Stimulated activated effector memory CD8-positive, alpha-beta T cell treated with anti-CD3 and anti-CD28 coated beads, Interleukin-12 subunit alpha, Interleukin-12 subunit beta, amount 100 ng/mL, for 72 hours (primary cell): ENCODE results near the gene MAP3K20.
"Not testable (repeated sequence)": the region's sequence is repeated elsewhere in the genome, so short reads cannot be mapped to it uniquely, and the experiment has no call there.

ENCODE experiments used
- ATAC-seq: fragments of 150-1000 bp; cut with Tn5 transposase; 2 replicates; pipeline ENCODE4 v1.10.0; 2021
- DNase-seq, 2 donors: peaks; one replicate each; pipeline ENCODE4 v3.0.0; 2021 to 2022; ENCODE audit warnings: low spot score in 2 of 2
- H3K27ac Mint-ChIP-seq: one replicate; pipeline ENCODE4 v1.8.0; 2022; ENCODE audit warnings: mild to moderate bottlenecking, mixed read lengths
- H3K36me3 Mint-ChIP-seq: one replicate; pipeline ENCODE4 v1.8.0; 2022; ENCODE audit warnings: mild to moderate bottlenecking, mixed read lengths
- H3K4me1 Mint-ChIP-seq: one replicate; pipeline ENCODE4 v1.8.0; 2022; ENCODE audit warnings: mixed read lengths
- H3K4me3 Mint-ChIP-seq: one replicate; pipeline ENCODE4 v1.8.0; 2022; ENCODE audit warnings: mild to moderate bottlenecking, mixed read lengths
- H3K9me3 Mint-ChIP-seq: one replicate; pipeline ENCODE4 v1.8.0; 2022; ENCODE audit warnings: mixed read lengths

MAP3K20 gene

GRCh38 chr2:173149491-173149890, 73.8 kb downstream of the MAP3K20 start:
- Mint-ChIP-seq H3K36me3 (peaks cover 5% of the 10 kb centered on the region), H3K27ac (peak overlapping the region; percentile 43), H3K9me3 (peaks cover 3% of the 10 kb centered on the region), H3K4me3 (peak overlapping the region; percentile 30), H3K4me1 (peaks cover 61% of the 10 kb centered on the region)
- ATAC-seq (peak; percentile 82), DNase-seq (peak; percentile 43 to 73)

DNA sequence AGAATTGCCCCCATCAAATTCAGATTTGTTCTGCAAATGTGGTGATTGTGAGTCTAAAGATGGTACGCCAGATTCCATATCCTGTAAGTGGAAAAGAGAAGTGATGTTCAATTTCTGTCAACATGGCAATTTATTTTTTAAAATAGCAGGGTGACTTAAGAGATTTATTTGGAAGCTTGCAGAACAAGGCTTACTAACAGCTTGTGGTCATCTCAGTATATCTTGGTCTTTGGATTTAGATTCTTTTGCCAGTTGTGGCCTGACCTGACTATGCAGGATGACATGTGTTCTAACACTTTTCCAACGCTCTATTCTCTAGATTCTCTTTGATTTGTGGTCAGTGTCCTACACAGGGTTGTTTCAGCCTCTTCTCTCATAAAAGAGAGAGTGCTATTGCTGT, 74.4 kb downstream of the MAP3K20 start:
- Mint-ChIP-seq H3K4me3 (peak overlapping the region; percentile 30), H3K4me1 (peaks cover 60% of the 10 kb centered on the region), H3K36me3 (peaks cover 5% of the 10 kb centered on the region), H3K9me3 (peaks cover 3% of the 10 kb centered on the region), H3K27ac (peak overlapping the region; percentile 43)
- no peak for ATAC-seq
- DNase-seq = no peak

DNA sequence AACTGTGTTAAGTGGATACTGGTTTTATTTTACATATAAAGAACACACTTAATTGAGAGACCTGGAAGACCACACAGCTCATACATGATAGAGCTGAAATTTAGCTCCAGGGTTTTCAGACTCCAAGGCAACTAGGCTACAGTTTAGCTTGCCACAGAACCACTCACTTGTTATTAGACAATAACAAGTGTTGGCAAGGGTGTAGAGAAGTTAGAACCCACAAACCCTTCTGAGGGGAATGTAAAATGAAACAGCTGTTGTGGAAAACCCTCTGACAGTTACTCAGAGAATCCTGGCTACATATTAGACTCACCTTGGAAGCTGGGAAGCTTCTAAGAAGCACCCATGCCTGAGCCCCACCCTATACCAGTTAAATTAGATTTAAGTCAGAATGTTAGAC, 75.3 kb downstream of the MAP3K20 start:
- Mint-ChIP-seq H3K36me3 (peaks cover 5% of the 10 kb centered on the region), H3K9me3 (peaks cover 3% of the 10 kb centered on the region), H3K27ac (no peak overlapping the region), H3K4me3 (no peak overlapping the region), H3K4me1 (peaks cover 54% of the 10 kb centered on the region)
- ATAC-seq (no peak), DNase-seq (no peak)

DNA sequence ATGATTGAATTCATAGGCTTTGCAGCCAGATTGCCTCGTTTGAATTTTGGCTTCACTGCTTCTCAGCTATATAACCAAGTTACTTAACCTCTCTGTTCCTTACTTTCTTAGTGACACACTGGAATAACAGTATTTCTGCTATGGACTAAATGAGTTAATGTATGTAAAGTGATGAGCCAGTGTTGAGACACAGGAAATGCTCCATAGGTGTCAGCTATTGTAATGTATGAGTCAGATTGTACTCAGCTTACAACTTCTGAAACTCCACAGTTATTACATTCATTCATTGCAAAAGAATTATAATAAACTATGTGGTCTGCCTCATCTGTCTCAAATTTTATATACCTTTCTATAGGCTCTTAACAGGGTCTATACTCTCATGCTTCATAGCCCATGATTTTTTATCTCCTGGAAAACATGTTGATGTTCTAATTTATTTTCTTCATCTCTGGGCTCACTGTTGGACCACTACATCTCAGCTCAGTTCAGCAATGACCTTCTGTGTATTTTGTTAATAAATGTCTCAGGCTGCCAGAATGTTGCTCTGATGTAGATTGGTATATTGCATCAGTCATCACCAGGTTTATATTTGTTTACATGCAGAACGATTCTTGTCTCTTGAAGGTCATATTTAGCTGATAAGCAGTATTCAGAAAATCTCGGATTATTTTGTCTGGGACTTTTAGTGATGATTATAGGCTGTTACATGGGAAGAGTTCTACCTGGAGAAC, 76.2 kb downstream of the MAP3K20 start:
- peak; percentile 95 for ATAC-seq
- H3K36me3 Mint-ChIP-seq = peaks cover 5% of the 10 kb centered on the region
- H3K9me3 Mint-ChIP-seq = peaks cover 3% of the 10 kb centered on the region
- H3K4me3 Mint-ChIP-seq = no peak overlapping the region
- peaks cover 47% of the 10 kb centered on the region for H3K4me1 Mint-ChIP-seq
- no peak overlapping the region for H3K27ac Mint-ChIP-seq
- DNase-seq = no peak

DNA sequence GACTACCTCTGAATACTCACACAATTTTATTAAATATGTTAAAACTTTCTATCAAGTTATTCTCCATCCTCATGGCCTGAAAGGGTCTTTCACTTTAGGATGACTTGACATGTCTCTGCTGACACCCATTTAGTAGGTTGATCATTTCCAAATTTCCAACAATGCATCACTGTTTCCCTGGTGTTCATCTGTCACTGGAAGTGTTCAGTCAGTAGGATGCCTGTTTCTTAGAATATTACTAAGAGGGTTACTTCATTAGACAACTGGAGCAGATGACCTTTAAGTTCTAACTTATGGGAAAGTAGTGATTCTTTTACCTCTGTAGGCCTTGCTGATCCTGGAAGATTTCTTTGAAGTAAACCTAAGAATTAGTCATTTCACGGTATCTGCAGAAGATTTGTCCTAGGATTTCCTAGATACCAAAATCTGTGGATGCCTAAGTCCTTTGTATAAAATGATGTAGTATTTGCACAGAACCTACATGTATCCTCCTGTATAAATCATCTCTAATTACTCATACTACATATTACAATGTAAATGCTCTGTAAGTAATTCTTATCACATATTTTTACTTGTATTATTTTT, 77.7 kb downstream of the MAP3K20 start:
- no peak overlapping the region for H3K4me3 Mint-ChIP-seq
- peaks cover 36% of the 10 kb centered on the region for H3K4me1 Mint-ChIP-seq
- no peak for DNase-seq
- ATAC-seq = no peak
- peaks cover 5% of the 10 kb centered on the region for H3K36me3 Mint-ChIP-seq
- peaks cover 3% of the 10 kb centered on the region for H3K9me3 Mint-ChIP-seq
- no peak overlapping the region for H3K27ac Mint-ChIP-seq

- H3K36me3 Mint-ChIP-seq = no peaks in the 10 kb centered on the region
- no peak for DNase-seq
- no peak overlapping the region for H3K27ac Mint-ChIP-seq
- no peaks in the 10 kb centered on the region for H3K4me1 Mint-ChIP-seq
- ATAC-seq = no peak
- H3K4me3 Mint-ChIP-seq = no peak overlapping the region
- H3K9me3 Mint-ChIP-seq = no peaks in the 10 kb centered on the region
Observed at GRCh38 chr2:173157676-173158293, 82.1 kb downstream of the MAP3K20 start.

DNA sequence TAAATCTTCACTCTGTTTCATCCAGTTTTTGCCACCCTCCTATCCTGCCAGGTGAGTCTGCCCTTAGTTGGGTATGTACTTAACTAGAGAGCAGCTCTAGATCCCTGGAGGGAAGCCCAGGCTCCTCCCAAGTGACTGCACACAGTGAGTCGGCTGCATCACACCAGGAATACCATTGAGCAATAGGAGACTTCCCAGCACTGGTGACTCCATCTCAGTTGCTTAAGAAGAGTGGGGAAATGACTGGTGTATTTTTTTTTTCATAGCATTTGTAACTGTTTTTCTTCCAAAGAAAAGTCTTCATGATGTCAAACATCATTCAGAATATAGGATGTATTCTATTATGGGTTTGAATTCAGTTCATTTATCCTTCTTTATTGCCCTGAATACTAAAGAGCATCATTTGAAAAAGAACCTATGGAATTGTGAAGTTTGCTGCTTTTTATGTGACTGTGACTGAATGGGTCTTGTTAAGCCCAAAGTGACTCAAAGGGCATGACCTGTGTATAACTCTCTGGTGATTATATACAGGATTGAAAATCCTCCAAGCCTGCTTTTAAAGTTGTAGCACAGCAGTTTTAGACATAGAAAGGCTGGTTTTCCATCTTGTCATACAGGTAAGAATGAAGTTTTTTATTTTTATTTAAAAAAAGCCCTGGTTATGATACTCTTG, 84.3 kb downstream of the MAP3K20 start:
- no peaks in the 10 kb centered on the region for H3K9me3 Mint-ChIP-seq
- no peak overlapping the region for H3K4me3 Mint-ChIP-seq
- no peak overlapping the region for H3K27ac Mint-ChIP-seq
- DNase-seq (no peak), ATAC-seq (no peak)
- no peaks in the 10 kb centered on the region for H3K4me1 Mint-ChIP-seq
- no peaks in the 10 kb centered on the region for H3K36me3 Mint-ChIP-seq

DNA sequence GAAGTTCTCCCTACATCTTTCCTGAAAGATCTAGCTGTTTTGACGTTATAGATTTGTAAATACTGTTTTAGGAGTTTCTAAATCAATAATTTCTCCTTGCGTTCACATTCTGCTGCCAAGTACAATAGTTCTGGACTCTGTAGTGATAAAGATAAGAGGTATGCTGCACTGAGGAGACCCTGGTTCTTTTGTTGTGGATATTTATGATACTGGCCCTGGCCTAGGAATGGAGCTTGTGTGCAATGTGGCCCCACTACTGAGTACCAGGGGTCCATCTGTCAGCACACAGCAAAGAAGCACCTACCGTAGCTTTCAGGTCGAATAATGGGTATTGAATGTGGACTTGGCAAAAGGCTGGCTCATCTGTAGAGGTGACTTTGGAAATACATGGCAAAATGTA, 85.0 kb downstream of the MAP3K20 start:
- ATAC-seq (no peak), DNase-seq (no peak)
- Mint-ChIP-seq H3K9me3 (no peaks in the 10 kb centered on the region), H3K36me3 (no peaks in the 10 kb centered on the region), H3K4me3 (no peak overlapping the region), H3K27ac (no peak overlapping the region), H3K4me1 (no peaks in the 10 kb centered on the region)

DNA sequence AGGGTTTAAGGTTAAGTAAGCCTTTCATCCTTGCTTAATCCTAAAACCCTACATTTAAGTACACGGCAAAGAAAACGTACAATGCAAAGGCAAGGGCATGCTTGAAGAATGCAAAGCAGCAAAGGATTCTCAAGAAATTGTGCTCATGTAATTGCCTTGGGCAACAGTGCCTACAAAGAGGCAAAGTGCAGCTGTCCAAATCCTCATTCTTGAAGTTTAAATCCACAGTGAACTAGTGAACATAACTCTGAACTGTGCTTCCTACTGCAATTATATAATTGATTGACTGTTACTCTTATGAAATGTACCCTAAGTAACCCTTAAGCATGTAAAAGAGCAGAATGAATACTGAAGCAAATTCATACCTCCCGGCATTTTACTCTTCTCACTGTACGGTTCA, 85.4 kb downstream of the MAP3K20 start:
- no peak for ATAC-seq
- Mint-ChIP-seq H3K27ac (no peak overlapping the region), H3K9me3 (no peaks in the 10 kb centered on the region), H3K4me1 (no peaks in the 10 kb centered on the region), H3K4me3 (no peak overlapping the region), H3K36me3 (no peaks in the 10 kb centered on the region)
- DNase-seq = no peak

- no peaks in the 10 kb centered on the region for H3K9me3 Mint-ChIP-seq
Observed at GRCh38 chr2:173161507-173161906, 85.9 kb downstream of the MAP3K20 start.

DNA sequence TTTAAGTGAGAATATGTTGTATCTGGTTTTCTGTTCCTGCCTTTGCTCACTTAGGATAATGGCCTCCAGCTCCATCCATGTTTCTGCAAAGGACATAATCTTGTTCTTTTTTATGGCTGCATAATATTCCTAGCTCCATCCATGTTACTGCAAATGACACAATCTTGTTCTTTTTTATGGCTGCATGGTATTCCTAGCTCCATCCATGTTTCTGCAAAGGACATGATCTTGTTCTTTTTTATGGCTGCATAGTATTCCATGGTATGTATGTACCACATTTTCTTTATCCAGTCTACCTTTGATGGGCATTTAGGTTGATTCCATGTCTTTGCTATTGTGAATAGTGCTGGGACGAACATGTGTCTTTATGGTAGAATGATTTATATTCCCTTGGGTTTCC, 87.7 kb downstream of the MAP3K20 start:
- not testable (repeated sequence) for H3K9me3 Mint-ChIP-seq, H3K4me1 Mint-ChIP-seq, H3K4me3 Mint-ChIP-seq, ATAC-seq, H3K27ac Mint-ChIP-seq, DNase-seq, H3K36me3 Mint-ChIP-seq

More at GRCh38 chr2:173161507-173161906, 85.9 kb downstream of the MAP3K20 start:
- no peak overlapping the region for H3K4me3 Mint-ChIP-seq
- ATAC-seq = no peak
- DNase-seq = no peak
- no peaks in the 10 kb centered on the region for H3K36me3 Mint-ChIP-seq
- H3K4me1 Mint-ChIP-seq = no peaks in the 10 kb centered on the region
- H3K27ac Mint-ChIP-seq = no peak overlapping the region

- H3K36me3 Mint-ChIP-seq = no peaks in the 10 kb centered on the region
- H3K4me1 Mint-ChIP-seq = no peaks in the 10 kb centered on the region
- DNase-seq (no peak), ATAC-seq (no peak)
- no peak overlapping the region for H3K4me3 Mint-ChIP-seq
- no peaks in the 10 kb centered on the region for H3K9me3 Mint-ChIP-seq
- no peak overlapping the region for H3K27ac Mint-ChIP-seq
Observed at GRCh38 chr2:173164396-173164795, 88.8 kb downstream of the MAP3K20 start.

GRCh38 chr2:173165443-173166238, 90.0 kb downstream of the MAP3K20 start:
- H3K4me1 Mint-ChIP-seq = no peaks in the 10 kb centered on the region
- no peaks in the 10 kb centered on the region for H3K36me3 Mint-ChIP-seq
- H3K4me3 Mint-ChIP-seq = no peak overlapping the region
- no peaks in the 10 kb centered on the region for H3K9me3 Mint-ChIP-seq
- ATAC-seq = no peak
- no peak overlapping the region for H3K27ac Mint-ChIP-seq
- DNase-seq = no peak

GRCh38 chr2:173171321-173171720, 95.7 kb downstream of the MAP3K20 start:
- Mint-ChIP-seq H3K4me3 (no peak overlapping the region), H3K9me3 (no peaks in the 10 kb centered on the region), H3K4me1 (no peaks in the 10 kb centered on the region), H3K36me3 (no peaks in the 10 kb centered on the region), H3K27ac (no peak overlapping the region)
- no peak for DNase-seq
- no peak for ATAC-seq
